Measurements from ENCODE around the gene SUPT3H. TPM values are rescaled to one million over a fixed set of nuclear protein-coding genes. Genes with fewer than 3 reads are reported as not detected.
"Not testable (repeated sequence)": the region's sequence is repeated elsewhere in the genome, so short reads cannot be mapped to it uniquely, and the experiment has no call there.

The SUPT3H gene
- total and polyA plus RNA-seq, 7 experiments from 2014 or later, result 8.0 to 16.0 (median 12.7) TPM

DNA sequence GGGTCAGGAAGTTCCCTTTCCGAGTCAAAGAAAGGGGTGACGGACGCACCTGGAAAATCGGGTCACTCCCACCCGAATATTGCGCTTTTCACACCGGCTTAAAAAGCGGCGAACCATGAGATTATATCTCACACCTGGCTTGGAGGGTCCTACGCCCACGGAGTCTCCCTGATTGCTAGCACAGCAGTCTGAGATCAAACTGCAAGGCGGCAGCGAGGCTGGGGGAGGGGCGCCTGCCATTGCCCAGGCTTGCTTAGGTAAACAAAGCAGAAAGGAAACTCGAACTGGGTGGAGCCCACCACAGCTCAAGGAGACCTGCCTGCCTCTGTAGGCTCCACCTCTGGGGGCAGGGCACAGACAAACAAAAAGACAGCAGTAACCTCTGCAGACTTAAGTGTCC, 315.1 kb downstream of the SUPT3H start:
- H3K36me3 ChIP-seq (ENCODE audit: control insufficient read depth in 2 of 3, insufficient read depth in 3 of 3, low read length in 3 of 3); H3K4me3 ChIP-seq (ENCODE audit: low read length); H3K27me3 ChIP-seq (ENCODE audit: control insufficient read depth in 2 of 2, insufficient read depth in 2 of 2, low read length in 2 of 2); H3K27me3 Mint-ChIP-seq; POLR2A ChIA-PET; intact Hi-C loops (cut with micrococcal nuclease); H3K27ac ChIP-seq (ENCODE audit: low read depth, low read length); H3K4me3 Mint-ChIP-seq; CTCF ChIA-PET; H3K4me1 Mint-ChIP-seq; H3K27ac Mint-ChIP-seq; H3K4me1 ChIP-seq (ENCODE audit: control insufficient read depth in 2 of 2, insufficient read depth in 2 of 2, low read length in 2 of 2); H3K9me3 ChIP-seq (ENCODE audit: control insufficient read depth in 2 of 3, low read length in 3 of 3); ATAC-seq: not testable (repeated sequence)
- H3K9me3 Mint-ChIP-seq, result peaks cover 0 to 21% (median 9%) of the 10 kb centered on the region in 11 donors
- DNase-seq, result peak in 3 of 9 donors; percentile 9 to 31 (median 10)
- H3K36me3 Mint-ChIP-seq, result peaks cover 3 to 15% (median 8%) of the 10 kb centered on the region in 5 donors

- POLR2A ChIA-PET, result interaction anchor here (0.7 kb wide), 1 partner anchor 98 kb away, joined by 3 read pairs; no protein-coding TSS in a partner anchor
- no peaks in the 10 kb centered on the region for H3K4me1 ChIP-seq (ENCODE audit: control insufficient read depth in 2 of 2, insufficient read depth in 2 of 2, low read length in 2 of 2)
- intact Hi-C loops (cut with micrococcal nuclease), result no loop called here
- no peaks in the 10 kb centered on the region for H3K36me3 ChIP-seq (ENCODE audit: control insufficient read depth in 2 of 3, insufficient read depth in 3 of 3, low read length in 3 of 3)
- CTCF ChIA-PET, result no interaction called here
- Mint-ChIP-seq H3K4me3 (no peak overlapping the region), H3K27ac (no peak overlapping the region), H3K36me3 (peaks cover 5 to 22% (median 13%) of the 10 kb centered on the region in 5 donors), H3K4me1 (peaks cover 3 to 37% (median 19%) of the 10 kb centered on the region in 7 donors), H3K9me3 (peaks cover 0 to 21% (median 11%) of the 10 kb centered on the region in 11 donors), H3K27me3 (no peaks in the 10 kb centered on the region)
- H3K4me3 ChIP-seq (ENCODE audit: low read length), result no peak overlapping the region
- no peak overlapping the region for H3K27ac ChIP-seq (ENCODE audit: low read depth, low read length)
- ATAC-seq (no peak), DNase-seq (no peak)
- H3K27me3 ChIP-seq (ENCODE audit: control insufficient read depth in 2 of 2, insufficient read depth in 2 of 2, low read length in 2 of 2), result no peaks in the 10 kb centered on the region
- no peaks in the 10 kb centered on the region for H3K9me3 ChIP-seq (ENCODE audit: control insufficient read depth in 2 of 3, low read length in 3 of 3)
Measured at GRCh38 chr6:45057711-45058110, 320.0 kb downstream of the SUPT3H start.

GRCh38 chr6:45054610-45055009, 323.1 kb downstream of the SUPT3H start:
- Mint-ChIP-seq H3K4me1 (peaks cover 7 to 45% (median 26%) of the 10 kb centered on the region in 7 donors), H3K36me3 (peaks cover 4 to 14% (median 5%) of the 10 kb centered on the region in 5 donors), H3K9me3 (peaks cover 0 to 7% (median 0%) of the 10 kb centered on the region in 11 donors), H3K4me3 (no peak overlapping the region), H3K27ac (no peak overlapping the region), H3K27me3 (no peaks in the 10 kb centered on the region)
- H3K4me1 ChIP-seq (ENCODE audit: control insufficient read depth in 2 of 2, insufficient read depth in 2 of 2, low read length in 2 of 2), result no peaks in the 10 kb centered on the region
- no peaks in the 10 kb centered on the region for H3K9me3 ChIP-seq (ENCODE audit: control insufficient read depth in 2 of 3, low read length in 3 of 3)
- POLR2A ChIA-PET, result no interaction called here
- DNase-seq (peak in 1 of 9 donors; percentile 9), ATAC-seq (peak; percentile 41)
- CTCF ChIA-PET, result interaction anchor here (0.6 kb wide), 1 partner anchor 60 kb away, joined by 4 read pairs; no protein-coding TSS in a partner anchor
- H3K36me3 ChIP-seq (ENCODE audit: control insufficient read depth in 2 of 3, insufficient read depth in 3 of 3, low read length in 3 of 3), result no peaks in the 10 kb centered on the region
- H3K4me3 ChIP-seq (ENCODE audit: low read length), result no peak overlapping the region
- intact Hi-C loops (cut with micrococcal nuclease), result no loop called here
- no peaks in the 10 kb centered on the region for H3K27me3 ChIP-seq (ENCODE audit: control insufficient read depth in 2 of 2, insufficient read depth in 2 of 2, low read length in 2 of 2)
- H3K27ac ChIP-seq (ENCODE audit: low read depth, low read length), result no peak overlapping the region

- ChIA-PET CTCF (no interaction called here), POLR2A (no interaction called here)
- H3K4me3 ChIP-seq (ENCODE audit: low read length), result no peak overlapping the region
- no peaks in the 10 kb centered on the region for H3K4me1 ChIP-seq (ENCODE audit: control insufficient read depth in 2 of 2, insufficient read depth in 2 of 2, low read length in 2 of 2)
- no peak overlapping the region for H3K27ac ChIP-seq (ENCODE audit: low read depth, low read length)
- no peaks in the 10 kb centered on the region for H3K36me3 ChIP-seq (ENCODE audit: control insufficient read depth in 2 of 3, insufficient read depth in 3 of 3, low read length in 3 of 3)
- H3K9me3 ChIP-seq (ENCODE audit: control insufficient read depth in 2 of 3, low read length in 3 of 3), result no peaks in the 10 kb centered on the region
- peaks cover 16 to 50% (median 37%) of the 10 kb centered on the region in 7 donors for H3K4me1 Mint-ChIP-seq
- no peak for ATAC-seq
- H3K36me3 Mint-ChIP-seq, result peaks cover 4 to 23% (median 5%) of the 10 kb centered on the region in 5 donors
- DNase-seq, result no peak
- peaks cover 0 to 4% (median 0%) of the 10 kb centered on the region in 5 donors for H3K27me3 Mint-ChIP-seq
- H3K9me3 Mint-ChIP-seq, result peaks cover 0 to 14% (median 0%) of the 10 kb centered on the region in 11 donors
- intact Hi-C loops (cut with micrococcal nuclease), result no loop called here
- no peak overlapping the region for H3K4me3 Mint-ChIP-seq
- H3K27ac Mint-ChIP-seq, result no peak overlapping the region
- H3K27me3 ChIP-seq (ENCODE audit: control insufficient read depth in 2 of 2, insufficient read depth in 2 of 2, low read length in 2 of 2), result no peaks in the 10 kb centered on the region
Measured at GRCh38 chr6:45052325-45052724, 325.4 kb downstream of the SUPT3H start.

GRCh38 chr6:45049188-45049843, 328.4 kb downstream of the SUPT3H start:
- peaks cover 0 to 13% (median 0%) of the 10 kb centered on the region in 11 donors for H3K9me3 Mint-ChIP-seq
- peak; percentile 78 for ATAC-seq
- Histone ChIP-seq H3K4me3 (ENCODE audit: low read length) (no peak overlapping the region), H3K4me1 (ENCODE audit: control insufficient read depth in 2 of 2, insufficient read depth in 2 of 2, low read length in 2 of 2) (no peaks in the 10 kb centered on the region), H3K36me3 (ENCODE audit: control insufficient read depth in 2 of 3, insufficient read depth in 3 of 3, low read length in 3 of 3) (no peaks in the 10 kb centered on the region), H3K9me3 (ENCODE audit: control insufficient read depth in 2 of 3, low read length in 3 of 3) (no peaks in the 10 kb centered on the region), H3K27me3 (ENCODE audit: control insufficient read depth in 2 of 2, insufficient read depth in 2 of 2, low read length in 2 of 2) (no peaks in the 10 kb centered on the region), H3K27ac (ENCODE audit: low read depth, low read length) (no peak overlapping the region)
- peaks cover 0 to 4% (median 0%) of the 10 kb centered on the region in 5 donors for H3K27me3 Mint-ChIP-seq
- no peak for DNase-seq
- peaks cover 16 to 37% (median 32%) of the 10 kb centered on the region in 7 donors for H3K4me1 Mint-ChIP-seq
- intact Hi-C loops (cut with micrococcal nuclease), result loop anchor here in 1 of 2 donors (1.0 to 5.0 kb wide), 2 partner anchors 8 to 72 kb away; no protein-coding TSS in a partner anchor
- peaks cover 0 to 19% (median 3%) of the 10 kb centered on the region in 5 donors for H3K36me3 Mint-ChIP-seq
- H3K27ac Mint-ChIP-seq, result peak overlapping the region in 4 of 9 donors; percentile 8 to 78 (median 63)
- peak overlapping the region in 3 of 10 donors; percentile 15 to 60 (median 27) for H3K4me3 Mint-ChIP-seq
- ChIA-PET CTCF (no interaction called here), POLR2A (interaction anchor here (0.6 kb wide), 1 partner anchor 372 kb away, joined by 3 read pairs; no protein-coding TSS in a partner anchor)

- peaks cover 0 to 13% (median 0%) of the 10 kb centered on the region in 11 donors for H3K9me3 Mint-ChIP-seq
- H3K27me3 Mint-ChIP-seq, result peaks cover 0 to 4% (median 0%) of the 10 kb centered on the region in 5 donors
- POLR2A ChIA-PET, result interaction anchor here (0.7 kb wide), 1 partner anchor 17 kb away, joined by 4 read pairs; no protein-coding TSS in a partner anchor
- Histone ChIP-seq H3K4me3 (ENCODE audit: low read length) (no peak overlapping the region), H3K9me3 (ENCODE audit: control insufficient read depth in 2 of 3, low read length in 3 of 3) (no peaks in the 10 kb centered on the region), H3K27me3 (ENCODE audit: control insufficient read depth in 2 of 2, insufficient read depth in 2 of 2, low read length in 2 of 2) (no peaks in the 10 kb centered on the region), H3K4me1 (ENCODE audit: control insufficient read depth in 2 of 2, insufficient read depth in 2 of 2, low read length in 2 of 2) (no peaks in the 10 kb centered on the region), H3K27ac (ENCODE audit: low read depth, low read length) (no peak overlapping the region), H3K36me3 (ENCODE audit: control insufficient read depth in 2 of 3, insufficient read depth in 3 of 3, low read length in 3 of 3) (no peaks in the 10 kb centered on the region)
- H3K4me1 Mint-ChIP-seq, result peaks cover 15 to 33% (median 30%) of the 10 kb centered on the region in 7 donors
- H3K4me3 Mint-ChIP-seq, result no peak overlapping the region
- intact Hi-C loops (cut with micrococcal nuclease), result loop anchor here in 1 of 2 donors (5.0 kb wide), 1 partner anchor 70 kb away; no protein-coding TSS in a partner anchor
- no peak overlapping the region for H3K27ac Mint-ChIP-seq
- DNase-seq (no peak), ATAC-seq (no peak)
- CTCF ChIA-PET, result interaction anchor here (0.6 kb wide), 1 partner anchor 128 kb away, joined by 3 read pairs; no protein-coding TSS in a partner anchor
- H3K36me3 Mint-ChIP-seq, result peaks cover 0 to 17% (median 0%) of the 10 kb centered on the region in 5 donors
Measured at GRCh38 chr6:45047573-45047972, 330.2 kb downstream of the SUPT3H start.

Measured in naive thymus-derived CD4-positive, alpha-beta T cell (primary cell).